ENCODE data around the gene PSMB7. TPM values are rescaled to one million over a fixed set of nuclear protein-coding genes. Genes with fewer than 3 reads are reported as not detected.

PSMB7 gene
- total and polyA plus RNA-seq, 2 of the 13 experiments (the other 11 are each of a cell fraction or from before 2014, with no cell fraction given), result 259 to 291 TPM

DNA sequence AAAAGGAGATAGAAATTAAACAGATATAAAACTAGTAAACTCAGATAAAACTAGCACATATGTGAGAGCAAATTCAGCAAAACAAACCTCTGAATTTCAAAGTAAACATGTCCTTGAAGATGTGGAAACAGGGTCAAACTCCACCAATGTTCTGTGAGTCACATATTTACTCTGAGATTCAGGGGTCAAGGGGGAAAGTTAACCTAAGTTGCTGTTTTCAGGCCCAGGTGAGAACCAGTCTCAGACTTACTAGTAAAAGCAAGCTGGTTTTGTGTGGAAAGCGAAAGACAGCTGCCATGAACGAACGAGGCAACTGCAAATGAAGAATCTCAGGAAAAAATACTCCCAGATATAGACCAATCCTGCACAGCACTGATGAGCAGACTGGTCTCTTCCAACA is 29.0 kb downstream of the PSMB7 start (continued):
- TF ChIP-seq MTF1 (CRISPR knock-in tag; IDR thresholded peaks at IDR 0.05) (no peak), U2AF1 (optimal IDR thresholded peaks at IDR 0.05; ENCODE audit: low read depth, low read length) (no peak), ZNF7 (CRISPR knock-in tag; IDR thresholded peaks at IDR 0.05) (no peak), ZNF737 (CRISPR knock-in tag; IDR thresholded peaks at IDR 0.05; ENCODE audit: borderline replicate concordance) (no peak), CBX5 (CRISPR knock-in tag; IDR thresholded peaks at IDR 0.05; ENCODE audit: borderline replicate concordance) (no peak), ZBTB20 (CRISPR knock-in tag; IDR thresholded peaks at IDR 0.05; ENCODE audit: borderline replicate concordance, low read depth) (peak; percentile 79; the same call in 1 of the 2 replicates), ATM (IDR thresholded peaks at IDR 0.05; ENCODE audit: borderline replicate concordance) (no peak), POGZ (CRISPR knock-in tag; IDR thresholded peaks at IDR 0.05) (peak; percentile 81), CREM (IDR thresholded peaks at IDR 0.05) (peak; percentile 90), CREM (CRISPR knock-in tag; IDR thresholded peaks at IDR 0.05) (no peak), RBM39 (IDR thresholded peaks at IDR 0.05; ENCODE audit: low read depth, low read length, poor library complexity, severe bottlenecking) (no peak), ZNF775 (CRISPR knock-in tag; IDR thresholded peaks at IDR 0.05; ENCODE audit: borderline replicate concordance) (no peak), FOXK1 (CRISPR knock-in tag; IDR thresholded peaks at IDR 0.05; ENCODE audit: borderline replicate concordance, low read depth) (peak; percentile 95), ZNF589 (CRISPR knock-in tag; conservative IDR thresholded peaks at IDR 0.05) (no peak), NFYB (CRISPR knock-in tag; IDR thresholded peaks at IDR 0.05) (peak; percentile 37; the same call in 1 of the 2 replicates)
- TF ChIP-seq, protein P1, sequence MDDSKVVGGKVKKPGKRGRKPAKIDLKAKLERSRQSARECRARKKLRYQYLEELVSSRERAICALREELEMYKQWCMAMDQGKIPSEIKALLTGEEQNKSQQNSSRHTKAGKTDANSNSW (CRISPR knock-in tag; IDR thresholded peaks at IDR 0.05; ENCODE audit: borderline replicate concordance), result no peak
- TF ChIP-seq, protein P2, sequence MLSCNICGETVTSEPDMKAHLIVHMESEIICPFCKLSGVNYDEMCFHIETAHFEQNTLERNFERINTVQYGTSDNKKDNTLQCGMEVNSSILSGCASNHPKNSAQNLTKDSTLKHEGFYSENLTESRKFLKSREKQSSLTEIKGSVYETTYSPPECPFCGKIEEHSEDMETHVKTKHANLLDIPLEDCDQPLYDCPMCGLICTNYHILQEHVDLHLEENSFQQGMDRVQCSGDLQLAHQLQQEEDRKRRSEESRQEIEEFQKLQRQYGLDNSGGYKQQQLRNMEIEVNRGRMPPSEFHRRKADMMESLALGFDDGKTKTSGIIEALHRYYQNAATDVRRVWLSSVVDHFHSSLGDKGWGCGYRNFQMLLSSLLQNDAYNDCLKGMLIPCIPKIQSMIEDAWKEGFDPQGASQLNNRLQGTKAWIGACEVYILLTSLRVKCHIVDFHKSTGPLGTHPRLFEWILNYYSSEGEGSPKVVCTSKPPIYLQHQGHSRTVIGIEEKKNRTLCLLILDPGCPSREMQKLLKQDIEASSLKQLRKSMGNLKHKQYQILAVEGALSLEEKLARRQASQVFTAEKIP (CRISPR knock-in tag; IDR thresholded peaks at IDR 0.05; ENCODE audit: borderline replicate concordance), result no peak
- TF ChIP-seq, protein P3, sequence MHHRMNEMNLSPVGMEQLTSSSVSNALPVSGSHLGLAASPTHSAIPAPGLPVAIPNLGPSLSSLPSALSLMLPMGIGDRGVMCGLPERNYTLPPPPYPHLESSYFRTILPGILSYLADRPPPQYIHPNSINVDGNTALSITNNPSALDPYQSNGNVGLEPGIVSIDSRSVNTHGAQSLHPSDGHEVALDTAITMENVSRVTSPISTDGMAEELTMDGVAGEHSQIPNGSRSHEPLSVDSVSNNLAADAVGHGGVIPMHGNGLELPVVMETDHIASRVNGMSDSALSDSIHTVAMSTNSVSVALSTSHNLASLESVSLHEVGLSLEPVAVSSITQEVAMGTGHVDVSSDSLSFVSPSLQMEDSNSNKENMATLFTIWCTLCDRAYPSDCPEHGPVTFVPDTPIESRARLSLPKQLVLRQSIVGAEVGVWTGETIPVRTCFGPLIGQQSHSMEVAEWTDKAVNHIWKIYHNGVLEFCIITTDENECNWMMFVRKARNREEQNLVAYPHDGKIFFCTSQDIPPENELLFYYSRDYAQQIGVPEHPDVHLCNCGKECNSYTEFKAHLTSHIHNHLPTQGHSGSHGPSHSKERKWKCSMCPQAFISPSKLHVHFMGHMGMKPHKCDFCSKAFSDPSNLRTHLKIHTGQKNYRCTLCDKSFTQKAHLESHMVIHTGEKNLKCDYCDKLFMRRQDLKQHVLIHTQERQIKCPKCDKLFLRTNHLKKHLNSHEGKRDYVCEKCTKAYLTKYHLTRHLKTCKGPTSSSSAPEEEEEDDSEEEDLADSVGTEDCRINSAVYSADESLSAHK (CRISPR knock-in tag; IDR thresholded peaks at IDR 0.05; ENCODE audit: borderline replicate concordance), result no peak
- TF ChIP-seq, protein P4, sequence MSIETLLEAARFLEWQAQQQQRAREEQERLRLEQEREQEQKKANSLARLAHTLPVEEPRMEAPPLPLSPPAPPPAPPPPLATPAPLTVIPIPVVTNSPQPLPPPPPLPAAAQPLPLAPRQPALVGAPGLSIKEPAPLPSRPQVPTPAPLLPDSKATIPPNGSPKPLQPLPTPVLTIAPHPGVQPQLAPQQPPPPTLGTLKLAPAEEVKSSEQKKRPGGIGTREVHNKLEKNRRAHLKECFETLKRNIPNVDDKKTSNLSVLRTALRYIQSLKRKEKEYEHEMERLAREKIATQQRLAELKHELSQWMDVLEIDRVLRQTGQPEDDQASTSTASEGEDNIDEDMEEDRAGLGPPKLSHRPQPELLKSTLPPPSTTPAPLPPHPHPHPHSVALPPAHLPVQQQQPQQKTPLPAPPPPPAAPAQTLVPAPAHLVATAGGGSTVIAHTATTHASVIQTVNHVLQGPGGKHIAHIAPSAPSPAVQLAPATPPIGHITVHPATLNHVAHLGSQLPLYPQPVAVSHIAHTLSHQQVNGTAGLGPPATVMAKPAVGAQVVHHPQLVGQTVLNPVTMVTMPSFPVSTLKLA (IDR thresholded peaks at IDR 0.05), result no peak
